Measurements from ENCODE around the gene PRRC2A. TPM values are rescaled to one million over a fixed set of nuclear protein-coding genes. Genes with fewer than 3 reads are reported as not detected.

PRRC2A gene
- total RNA-seq, 1 experiment from 2014 or later, result 383 TPM

GRCh38 chr6:31652925-31653724, 32.6 kb downstream of the PRRC2A start:
- peak overlapping the region; percentile 53 for H2BK5ac ChIP-seq (ENCODE audit: insufficient read length, low read length)
- WGBS (ENCODE audit: extremely low coverage, insufficient read length, low lambda C conversion rate), result no CpG with 5 or more reads among the region's 37 CpGs

More at GRCh38 chr6:31652925-31653724, 32.6 kb downstream of the PRRC2A start:
- Histone ChIP-seq H2BK20ac (ENCODE audit: low read depth, low read length, poor library complexity, severe bottlenecking) (no peak overlapping the region), H2AK5ac (ENCODE audit: insufficient read length, low read length) (no peak overlapping the region), H3K4me1 (ENCODE audit: insufficient read depth, low read length) (no peaks in the 10 kb centered on the region), H3K23me2 (ENCODE audit: insufficient read length, low read depth, low read length, poor library complexity, severe bottlenecking) (peaks cover 11% of the 10 kb centered on the region), H3K79me2 (ENCODE audit: insufficient read depth, low read length) (peaks cover 9% of the 10 kb centered on the region; the same call in 1 of the 2 replicates), H3K79me1 (ENCODE audit: insufficient read depth, low read depth, low read length, poor library complexity, severe bottlenecking) (peaks cover 7% of the 10 kb centered on the region), H3K14ac (ENCODE audit: insufficient read depth, low read length) (peak overlapping the region; percentile 72; the same call in 1 of the 2 replicates), H2AFZ (ENCODE audit: low read length) (no peak overlapping the region), H3K23ac (ENCODE audit: insufficient read length, low read depth, low read length) (no peak overlapping the region), H2BK15ac (ENCODE audit: low read depth, low read length) (no peak overlapping the region), H4K91ac (ENCODE audit: insufficient read length, low read depth, low read length) (no peak overlapping the region), H2BK120ac (ENCODE audit: low read depth, low read length, poor library complexity, severe bottlenecking) (no peak overlapping the region), H4K5ac (ENCODE audit: insufficient read length, low read depth, low read length) (peak overlapping the region; percentile 65), H3K18ac (ENCODE audit: insufficient read length, low read depth, low read length) (peak overlapping the region; percentile 93), H3K27ac (ENCODE audit: insufficient read length, low read depth, low read length) (peak overlapping the region; percentile 84), H4K20me1 (ENCODE audit: control insufficient read depth, insufficient read depth, insufficient read length) (no peaks in the 10 kb centered on the region), H3K4me2 (ENCODE audit: insufficient read depth, insufficient read length, low read length) (peak overlapping the region; percentile 66), H2BK12ac (ENCODE audit: insufficient read length, low read depth, low read length) (no peak overlapping the region), H4K8ac (replicated peaks; ENCODE audit: insufficient read length, low read depth, low read length) (no peak overlapping the region), H3K9ac (ENCODE audit: extremely low read depth, insufficient read length, low read length) (peak overlapping the region; percentile 84), H3K4ac (ENCODE audit: low read depth, low read length) (no peak overlapping the region), H3K27me3 (ENCODE audit: insufficient read depth, low read length) (no peaks in the 10 kb centered on the region), H3T11ph (ENCODE audit: low read length) (no peak overlapping the region), H3K9me3 (ENCODE audit: control insufficient read depth, low read depth, low read length) (no peaks in the 10 kb centered on the region), H3K56ac (ENCODE audit: insufficient read length, low read depth, low read length) (no peak overlapping the region)
- H3K36me3 Mint-ChIP-seq (ENCODE audit: insufficient read depth in 1 of 3, low read depth in 3 of 3), result peaks cover 23 to 44% (median 42%) of the 10 kb centered on the region in 3 experiments
- DNase-seq, result peak; percentile 93
- no peak for TF ChIP-seq CTCF (conservative IDR thresholded peaks at IDR 0.05)
- no peaks in the 10 kb centered on the region for H3K27me3 Mint-ChIP-seq (ENCODE audit: low read depth)
- peaks cover 14 to 20% of the 10 kb centered on the region in 2 experiments for H3K4me1 Mint-ChIP-seq
- H3K27ac Mint-ChIP-seq, result peak overlapping the region; percentile 100
- peak overlapping the region; percentile 83 to 95 for H3K4me3 Mint-ChIP-seq
- no peaks in the 10 kb centered on the region for H3K9me3 Mint-ChIP-seq

All from H9 (cell line).